Jurkat, Clone E6-1 (cell line): Measurements from ENCODE around the gene ARSJ.

Source experiments
- DNase-seq: peaks from one replicate; pipeline ENCODE4 v3.0.0-alpha.2; 2011; ENCODE audit warnings: low read depth, low spot score
- H3K4me3 ChIP-seq: 2 replicates; pipeline ENCODE4 v1.5.1; 2011; ENCODE audit warnings: mild to moderate bottlenecking, low read length, control low read depth, moderate library complexity

Gene ARSJ

GRCh38 chr4:113921089-113921794 lies 58.2 kb downstream of the ARSJ start:
- DNase-seq: no peak
- H3K4me3 ChIP-seq: no peak overlapping the region

- DNase-seq: no peak
- no peak overlapping the region for H3K4me3 ChIP-seq
These were observed 59.8 kb downstream of the ARSJ start for GRCh38 chr4:113919611-113920010.

- DNase-seq: no peak
- no peak overlapping the region for H3K4me3 ChIP-seq
These were observed 60.3 kb downstream of the ARSJ start for GRCh38 chr4:113919145-113919544.

- no peak overlapping the region for H3K4me3 ChIP-seq
- no peak for DNase-seq
These were observed 70.6 kb downstream of the ARSJ start for GRCh38 chr4:113908829-113909228.

- no peak for DNase-seq
- no peak overlapping the region for H3K4me3 ChIP-seq
These were observed 71.9 kb downstream of the ARSJ start for GRCh38 chr4:113907559-113907958.

DNA sequence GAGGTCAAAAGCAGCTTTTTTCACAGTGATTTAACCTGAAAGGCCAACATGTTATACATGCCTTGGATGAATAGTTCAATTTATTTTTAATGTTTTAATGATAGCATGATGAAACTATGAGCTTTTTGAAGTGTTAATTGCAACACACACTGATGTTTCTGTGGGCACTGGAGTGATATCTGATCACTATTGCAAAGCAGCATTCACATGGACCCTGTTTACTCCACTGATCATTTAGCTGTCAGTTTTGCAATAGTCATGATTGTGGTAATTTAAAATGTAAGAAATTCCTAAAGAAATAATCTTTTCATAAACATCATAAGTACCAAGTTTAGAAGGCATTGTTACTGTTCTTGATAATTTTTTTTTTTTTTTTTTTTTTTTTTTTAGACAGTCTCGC lies 74.1 kb downstream of the ARSJ start:
- no peak overlapping the region for H3K4me3 ChIP-seq
- DNase-seq: no peak

GRCh38 chr4:113904877-113905276 lies 74.6 kb downstream of the ARSJ start:
- no peak overlapping the region for H3K4me3 ChIP-seq
- no peak for DNase-seq

- H3K4me3 ChIP-seq: peak overlapping the region; percentile 7; the same call in 1 of the 2 replicates
- peak; percentile 92 for DNase-seq
These were observed 77.3 kb downstream of the ARSJ start for GRCh38 chr4:113901994-113902787.

GRCh38 chr4:113899271-113900070 lies 80.0 kb downstream of the ARSJ start:
- DNase-seq: peak; percentile 38
- no peak overlapping the region for H3K4me3 ChIP-seq

DNA sequence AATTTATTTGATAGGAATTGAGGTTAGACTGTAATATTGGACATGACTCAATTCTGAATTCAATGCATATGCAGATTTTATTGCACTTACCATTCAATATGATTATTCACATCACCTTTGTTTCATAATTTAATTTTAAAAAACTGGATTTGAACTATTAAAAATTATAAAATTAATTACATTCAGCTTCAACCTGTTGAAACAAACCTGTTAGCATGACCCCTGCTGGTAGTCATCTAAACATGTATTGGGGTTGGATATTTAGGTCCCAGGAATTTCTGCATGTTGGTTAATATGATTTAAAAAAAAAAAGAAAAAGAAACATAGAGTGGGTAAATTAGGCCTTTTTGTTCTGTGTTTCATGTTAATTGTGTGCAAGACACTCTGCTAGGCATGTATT lies 85.9 kb downstream of the ARSJ start:
- no peak for DNase-seq

DNA sequence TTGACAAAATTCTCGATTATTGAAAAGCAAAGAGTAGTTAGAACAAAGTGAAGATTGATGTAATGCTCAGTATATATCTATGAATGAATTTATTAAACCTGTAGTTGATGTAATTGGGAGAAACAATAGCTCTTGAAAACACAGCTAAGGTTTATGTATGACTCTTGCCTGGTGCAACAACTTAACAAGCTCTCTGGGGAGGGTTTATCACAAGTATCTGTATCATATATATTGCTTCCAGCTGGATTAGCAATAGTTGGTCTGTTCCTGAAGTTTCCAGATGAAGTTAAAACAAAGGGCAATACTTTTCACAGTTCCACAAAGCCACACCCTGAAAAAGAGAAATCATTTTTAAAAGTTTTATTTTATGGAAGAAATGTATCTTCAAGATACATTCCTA lies 91.4 kb downstream of the ARSJ start:
- H3K4me3 ChIP-seq: no peak overlapping the region
- DNase-seq: no peak

More for the DNA sequence above, 85.9 kb downstream of the ARSJ start:
- H3K4me3 ChIP-seq: no peak overlapping the region

DNA sequence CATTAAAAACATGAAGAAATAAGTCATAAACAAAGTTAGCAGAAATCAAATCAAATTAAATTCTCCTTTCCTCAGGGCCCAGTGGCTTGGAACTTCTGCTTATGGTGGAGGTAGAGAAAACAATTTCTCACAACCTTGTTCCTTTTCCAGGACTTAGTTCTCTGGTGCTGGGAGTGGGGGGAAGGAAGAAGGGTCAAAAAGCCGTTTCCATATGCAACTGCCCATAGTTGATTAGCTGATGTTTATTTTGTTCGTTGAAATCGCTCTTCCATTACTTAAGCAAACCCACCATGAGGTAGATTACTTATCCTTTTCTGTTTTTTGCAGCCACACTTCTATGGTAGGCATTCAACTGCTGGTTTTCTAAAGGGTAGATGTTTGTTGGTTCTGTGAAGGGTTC lies 94.2 kb downstream of the ARSJ start:
- no peak overlapping the region for H3K4me3 ChIP-seq
- DNase-seq: no peak

DNA sequence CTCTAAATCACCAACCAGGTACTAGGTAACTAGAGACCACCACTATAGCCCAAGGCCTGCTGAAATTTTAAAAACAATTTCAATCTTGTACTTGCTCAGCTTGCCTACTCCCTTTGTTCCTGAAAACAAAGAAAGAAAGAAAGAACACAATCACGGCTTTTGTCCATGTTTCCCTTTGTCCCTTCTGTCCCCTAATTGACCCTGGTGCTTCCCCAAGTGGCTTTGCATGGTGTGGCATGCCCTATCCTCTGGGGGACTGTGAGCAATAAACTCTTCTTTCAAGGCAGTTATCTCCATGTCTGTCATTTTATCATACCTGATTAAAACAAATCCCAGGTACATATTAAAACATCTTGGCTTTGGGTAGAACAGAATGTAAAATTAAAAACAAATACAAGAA lies 94.8 kb downstream of the ARSJ start:
- DNase-seq: no peak
- no peak overlapping the region for H3K4me3 ChIP-seq

GRCh38 chr4:113882668-113883067 lies 96.8 kb downstream of the ARSJ start:
- no peak overlapping the region for H3K4me3 ChIP-seq
- no peak for DNase-seq

DNA sequence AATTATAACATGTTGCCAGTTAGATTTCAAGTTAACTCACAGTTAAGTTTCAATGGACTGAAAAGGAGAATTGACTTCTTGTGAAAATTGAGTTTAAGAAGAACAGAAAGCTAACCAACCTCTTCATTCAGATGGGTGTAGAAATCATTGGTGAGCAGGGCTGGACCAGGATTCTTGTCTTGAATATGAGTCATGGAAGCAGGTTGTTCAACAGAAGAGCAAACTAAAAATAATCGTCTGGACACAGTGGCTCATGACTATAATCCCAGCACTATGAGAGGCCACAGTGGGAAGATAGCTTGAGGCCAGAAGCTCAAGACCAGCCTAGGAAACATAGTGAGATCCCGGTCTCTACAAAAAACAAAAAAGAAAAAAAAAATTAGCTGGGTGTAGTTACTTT lies 98.2 kb downstream of the ARSJ start:
- DNase-seq: no peak
- H3K4me3 ChIP-seq: no peak overlapping the region

DNA sequence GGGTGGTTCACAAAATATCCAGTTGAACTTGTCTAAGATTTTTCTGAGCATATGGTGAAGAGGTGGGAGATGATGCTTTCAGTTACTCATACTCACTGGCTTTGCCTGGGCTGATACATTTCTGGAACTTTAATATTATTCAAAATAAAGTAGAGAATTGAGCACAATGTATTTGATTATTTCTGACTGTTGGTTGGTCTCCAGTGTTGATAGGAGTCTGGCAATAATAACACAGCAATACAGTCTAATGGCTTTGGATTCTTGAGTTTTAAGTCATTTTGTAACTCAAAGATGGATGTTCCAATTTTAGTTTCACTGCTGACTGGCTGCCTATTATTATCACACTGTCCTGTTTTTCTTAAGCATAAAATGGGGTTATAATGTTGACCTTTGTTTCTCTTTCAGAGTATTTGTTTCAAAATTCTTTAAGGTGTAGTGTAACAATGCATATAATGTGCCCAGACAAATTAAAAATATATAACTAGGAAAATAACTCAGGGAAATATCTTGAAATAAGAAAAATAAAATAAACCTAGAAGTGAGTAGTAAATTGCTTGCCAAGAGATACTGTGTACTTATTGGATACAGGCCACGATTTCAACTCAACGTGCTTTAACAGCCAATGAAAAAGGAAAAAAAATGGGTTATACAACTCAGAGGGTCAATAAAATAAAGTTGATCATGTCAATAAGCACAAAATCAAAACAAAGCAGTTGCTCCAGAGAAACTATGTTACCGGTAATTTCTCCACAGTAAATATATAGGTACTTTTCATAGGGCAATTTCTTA lies 99.0 kb downstream of the ARSJ start:
- no peak overlapping the region for H3K4me3 ChIP-seq
- no peak for DNase-seq

DNA sequence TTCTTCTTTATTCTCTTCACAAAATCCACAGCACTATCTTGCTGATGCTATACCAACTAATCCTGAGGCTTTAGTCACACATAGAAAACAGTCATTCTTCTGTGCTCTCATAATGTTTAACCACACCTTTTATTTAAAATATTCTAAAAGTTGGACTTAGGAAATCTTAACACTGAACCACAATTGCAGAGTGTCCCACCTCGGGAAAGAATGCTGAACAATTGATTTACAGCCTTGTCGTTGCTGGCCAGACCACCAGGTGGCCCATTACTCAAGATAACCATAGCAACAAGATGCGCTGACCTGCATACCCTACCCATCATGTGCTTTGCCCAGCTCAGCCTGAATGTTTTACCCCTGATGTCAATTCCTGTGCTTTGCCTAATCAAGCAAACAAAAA lies 100.8 kb downstream of the ARSJ start:
- H3K4me3 ChIP-seq: no peak overlapping the region
- DNase-seq: no peak

GRCh38 chr4:113874480-113874879 lies 105.0 kb downstream of the ARSJ start:
- no peak overlapping the region for H3K4me3 ChIP-seq
- no peak for DNase-seq

- no peak overlapping the region for H3K4me3 ChIP-seq
- DNase-seq: no peak
These were observed 105.9 kb downstream of the ARSJ start for GRCh38 chr4:113873508-113873907.
